IMR-90 (cell line): Measurements from ENCODE around the gene CIITA. TPM values are rescaled to one million over a fixed set of nuclear protein-coding genes. Genes with fewer than 3 reads are reported as not detected.

Experiments used
- ATAC-seq: fragments of 200-7000 bp; cut with Tn5 transposase; 2 replicates; pipeline ENCODE4 v1.9.1; 2020; ENCODE audit warnings: low read depth, mild to moderate bottlenecking, moderate library complexity
- BruUV-seq: library from RNA; stranded (reverse); fragments of 400-500 nt; replicated peaks from 2 replicates; lab custom pipeline; 2021; lab: Mats Ljungman, UMichigan
- CTCF ChIA-PET: fragments of 300-600 bp; formaldehyde crosslinking; extraction: SDS; loops from one replicate; lab custom pipeline; 2021; ENCODE audit warnings: antibody characterized with exemption; lab: Yijun Ruan, JAX
- POLR2A ChIA-PET: fragments of 300-600 bp; sonication (Branson Sonifier 250); formaldehyde crosslinking; loops from one replicate; lab custom pipeline; 2022; ENCODE audit warnings: antibody characterized with exemption; ENCODE audit not compliant: unreplicated experiment; lab: Charles Lee
- DNase-seq: peaks from one replicate; pipeline ENCODE4 v3.0.0; 2013
- H2AFZ ChIP-seq: replicated peaks from 2 replicates; pipeline ENCODE3; 2013; ENCODE audit warnings: low read length, mild to moderate bottlenecking; ENCODE audit not compliant: poor library complexity
- H2AK5ac ChIP-seq: 2 replicates; pipeline ENCODE4 v1.6.1; 2013; ENCODE audit warnings: low read depth, low read length, inconsistent platforms
- H2AK9ac ChIP-seq: replicated peaks from 2 replicates; pipeline ENCODE3; 2013; ENCODE audit warnings: mild to moderate bottlenecking, low read depth, low read length, moderate library complexity; ENCODE audit not compliant: poor library complexity
- H2BK120ac ChIP-seq: 2 replicates; pipeline ENCODE4 v1.6.1; 2013; ENCODE audit warnings: low read depth, low read length, inconsistent platforms
- H2BK15ac ChIP-seq: 3 replicates; pipeline ENCODE4 v1.6.1; 2013; ENCODE audit warnings: low read depth, low read length, inconsistent platforms
- H2BK20ac ChIP-seq: 2 replicates; pipeline ENCODE4 v1.6.1; 2013; ENCODE audit warnings: low read depth, mild to moderate bottlenecking, inconsistent platforms, low read length, moderate library complexity
- H2BK5ac ChIP-seq: 2 replicates; pipeline ENCODE4 v1.6.1; 2013; ENCODE audit warnings: mild to moderate bottlenecking, low read depth, low read length, inconsistent platforms; ENCODE audit not compliant: poor library complexity, severe bottlenecking
- H3K14ac ChIP-seq: replicated peaks from 2 replicates; pipeline ENCODE4 v1.6.1; 2013; ENCODE audit warnings: low read depth, low read length, inconsistent platforms
- H3K18ac ChIP-seq: 2 replicates; pipeline ENCODE4 v1.6.1; 2013; ENCODE audit warnings: low read depth, low read length, control low read depth
- H3K23ac ChIP-seq: 2 replicates; pipeline ENCODE4 v1.6.1; 2013; ENCODE audit warnings: low read depth, low read length, inconsistent platforms
- H3K27ac ChIP-seq: 2 replicates; pipeline ENCODE4 v1.5.1; 2013; ENCODE audit warnings: mild to moderate bottlenecking, control low read depth, low read length; ENCODE audit not compliant: insufficient read depth
- H3K27me3 ChIP-seq: 2 replicates; pipeline ENCODE4 v1.6.1; 2013; ENCODE audit warnings: low read length; ENCODE audit not compliant: control insufficient read depth, insufficient read depth
- H3K36me3 ChIP-seq: 2 replicates; pipeline ENCODE4 v1.6.1; 2013; ENCODE audit warnings: low read length, mixed read lengths; ENCODE audit not compliant: control insufficient read depth, insufficient read depth
- H3K4ac ChIP-seq: 2 replicates; pipeline ENCODE4 v1.6.1; 2013; ENCODE audit warnings: low read depth, low read length, inconsistent platforms
- H3K4me1 ChIP-seq: 2 replicates; pipeline ENCODE4 v1.6.1; 2013; ENCODE audit warnings: low read length, mixed read lengths; ENCODE audit not compliant: control insufficient read depth, insufficient read depth
- H3K4me2 ChIP-seq: 2 replicates; pipeline ENCODE4 v1.6.1; 2013; ENCODE audit warnings: low read depth, mild to moderate bottlenecking, control low read depth, low read length, moderate library complexity
- H3K4me3 ChIP-seq: 2 replicates; pipeline ENCODE4 v1.5.1; 2013; ENCODE audit warnings: low read depth, mild to moderate bottlenecking, control low read depth, low read length, moderate library complexity; ENCODE audit not compliant: insufficient read depth
- H3K56ac ChIP-seq: 2 replicates; pipeline ENCODE4 v1.6.1; 2013; ENCODE audit warnings: low read length, inconsistent platforms; ENCODE audit not compliant: insufficient read depth; ENCODE audit errors: extremely low read depth
- H3K79me1 ChIP-seq, 2 experiments: 2 replicates each; pipeline ENCODE4 v1.6.1; 2013; ENCODE audit warnings: low read length in 2 of 2, inconsistent platforms in 1 of 2, low read depth in 1 of 2
- H3K9ac ChIP-seq: 2 replicates; pipeline ENCODE4 v1.6.1; 2013; ENCODE audit warnings: low read depth, low read length, control low read depth
- H3K9me1 ChIP-seq: 2 replicates; pipeline ENCODE4 v1.6.1; 2013; ENCODE audit warnings: low read length, inconsistent platforms; ENCODE audit not compliant: insufficient read depth
- H3K9me3 ChIP-seq: 2 replicates; pipeline ENCODE4 v1.6.1; 2013; ENCODE audit warnings: low read length; ENCODE audit not compliant: control insufficient read depth, insufficient read depth
- H4K20me1 ChIP-seq: 2 replicates; pipeline ENCODE4 v1.6.1; 2013; ENCODE audit warnings: low read length, inconsistent platforms; ENCODE audit not compliant: insufficient read depth
- H4K5ac ChIP-seq: 2 replicates; pipeline ENCODE4 v1.6.1; 2013; ENCODE audit warnings: mild to moderate bottlenecking, low read depth, low read length, control low read depth
- H4K8ac ChIP-seq, 2 experiments: 2 replicates each; pipeline ENCODE4 v1.6.1; 2013; ENCODE audit warnings: low read depth in 2 of 2, low read length in 2 of 2, control low read depth in 1 of 2, inconsistent platforms in 1 of 2
- H4K91ac ChIP-seq: 2 replicates; pipeline ENCODE4 v1.6.1; 2013; ENCODE audit warnings: low read depth, low read length, inconsistent platforms; ENCODE audit not compliant: insufficient read depth
- MAFK ChIP-seq: IDR thresholded peaks from 2 replicates; pipeline ENCODE4 v1.6.1; 2012; ENCODE audit warnings: low read depth, low read length, improper control_type of control experiment
- MAZ ChIP-seq: IDR thresholded peaks from 2 replicates; pipeline ENCODE4 v1.6.1; 2012; ENCODE audit warnings: low read depth, mild to moderate bottlenecking, low read length, improper control_type of control experiment, moderate library complexity, borderline replicate concordance
- RAD21 ChIP-seq: IDR thresholded peaks from 2 replicates; pipeline ENCODE4 v1.6.1; 2012; ENCODE audit warnings: low read length, improper control_type of control experiment
- WGBS, 2 experiments: methylation state at CpG; one replicate each; pipeline versions ENCODE4 v1.1.5 to v1.1.7; 2013; ENCODE audit warnings: missing lambda C conversion rate in 2 of 2; ENCODE audit not compliant: insufficient read length in 1 of 2; ENCODE audit errors: extremely low coverage in 2 of 2; 5-methylcytosine and 5-hydroxymethylcytosine counted together
- dilution Hi-C: fragments of 300-500 bp; cut with HindIII; formaldehyde crosslinking; loops from one replicate; pipeline ENCODE4 v1.14.3; 2018; ENCODE audit warnings: low sequenced_read_pairs; ENCODE audit not compliant: unreplicated experiment
- in situ Hi-C: fragments of 300-500 bp; cut with MboI; formaldehyde crosslinking; loops from 3 replicates; pipeline ENCODE4 v1.14.3; 2019; ENCODE audit warnings: low sequenced_read_pairs, inconsistent platforms, mixed read lengths
- intact Hi-C: fragments of 100-400 bp; cut with micrococcal nuclease; formaldehyde crosslinking; loops from 2 replicates; pipeline ENCODE4 v1.10.0; 2022
- polyA plus RNA-seq, 3 experiments: library from polyadenylated mRNA; depleted of rRNA; stranded (reverse); fragments of >200 nt; gene quantifications; 2 replicates each; pipeline ENCODE4 v1.2.3, GENCODE V29; 2012; ENCODE audit warnings: low replicate concordance in 1 of 3
- total RNA-seq: library from RNA; depleted of rRNA; stranded (reverse); fragments of >200 nt; gene quantifications from 2 replicates; pipeline ENCODE4 v1.2.3, GENCODE V29; 2012
- TF ChIP-seq, protein P1 (sequence below): conservative IDR thresholded peaks from 2 replicates; pipeline ENCODE4 v1.5.1; 2012; ENCODE audit warnings: mild to moderate bottlenecking, low read depth, low read length, improper control_type of control experiment

The CIITA gene
- total and polyA plus RNA-seq, 2 of the 4 experiments (the other 2 are of a cell fraction): 0.10 TPM; not detected in 1

DNA sequence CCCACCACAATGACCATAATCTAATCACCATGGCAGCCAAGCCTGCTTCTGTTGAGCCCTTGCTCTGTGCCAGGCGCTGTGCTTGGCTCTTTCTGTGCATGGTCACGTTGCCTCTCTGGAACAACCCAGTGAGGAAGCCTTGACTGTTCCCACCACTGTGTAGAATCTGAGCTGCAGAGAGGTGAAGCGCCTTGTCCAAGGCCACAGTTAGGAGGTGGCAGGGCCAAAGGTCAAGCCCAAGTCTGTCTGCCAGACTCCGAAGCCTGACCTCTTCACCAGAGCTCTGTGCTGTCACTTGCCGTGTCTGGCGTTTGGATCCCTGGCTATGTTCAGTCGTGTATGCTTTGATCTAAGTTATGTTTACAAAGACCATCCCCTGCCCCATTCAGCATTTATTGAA, 77.9 kb downstream of the CIITA start:
- Histone ChIP-seq H4K20me1 (peaks cover 28% of the 10 kb centered on the region), H4K5ac (no peak overlapping the region), H3K4ac (peak overlapping the region; percentile 15; the same call in 1 of the 2 replicates), H3K27me3 (no peaks in the 10 kb centered on the region), H3K56ac (no peak overlapping the region), H3K9me1 (peaks cover 27% of the 10 kb centered on the region), H2AFZ (no peak overlapping the region), H3K4me1 (peaks cover 33% of the 10 kb centered on the region), H3K79me1 (peaks cover 30 to 81% of the 10 kb centered on the region in 2 experiments), H2BK120ac (no peak overlapping the region), H2AK5ac (peak overlapping the region; percentile 27), H3K36me3 (no peaks in the 10 kb centered on the region; the same call in 1 of the 2 replicates), H3K14ac (no peak overlapping the region), H3K18ac (no peak overlapping the region), H3K23ac (no peak overlapping the region), H2BK5ac (no peak overlapping the region), H3K27ac (no peak overlapping the region), H2BK15ac (no peak overlapping the region), H2AK9ac (peak overlapping the region; percentile 33), H3K9me3 (no peaks in the 10 kb centered on the region), H4K91ac (no peak overlapping the region; the same call in 1 of the 2 replicates), H3K4me3 (no peak overlapping the region), H3K4me2 (no peak overlapping the region), H4K8ac (no peak overlapping the region), H3K9ac (no peak overlapping the region), H2BK20ac (peak overlapping the region; percentile 34; the same call in 1 of the 2 replicates)
- POLR2A ChIA-PET: no interaction called here
- TF ChIP-seq MAZ: no peak
- TF ChIP-seq MAFK: no peak
- TF ChIP-seq, protein P1, sequence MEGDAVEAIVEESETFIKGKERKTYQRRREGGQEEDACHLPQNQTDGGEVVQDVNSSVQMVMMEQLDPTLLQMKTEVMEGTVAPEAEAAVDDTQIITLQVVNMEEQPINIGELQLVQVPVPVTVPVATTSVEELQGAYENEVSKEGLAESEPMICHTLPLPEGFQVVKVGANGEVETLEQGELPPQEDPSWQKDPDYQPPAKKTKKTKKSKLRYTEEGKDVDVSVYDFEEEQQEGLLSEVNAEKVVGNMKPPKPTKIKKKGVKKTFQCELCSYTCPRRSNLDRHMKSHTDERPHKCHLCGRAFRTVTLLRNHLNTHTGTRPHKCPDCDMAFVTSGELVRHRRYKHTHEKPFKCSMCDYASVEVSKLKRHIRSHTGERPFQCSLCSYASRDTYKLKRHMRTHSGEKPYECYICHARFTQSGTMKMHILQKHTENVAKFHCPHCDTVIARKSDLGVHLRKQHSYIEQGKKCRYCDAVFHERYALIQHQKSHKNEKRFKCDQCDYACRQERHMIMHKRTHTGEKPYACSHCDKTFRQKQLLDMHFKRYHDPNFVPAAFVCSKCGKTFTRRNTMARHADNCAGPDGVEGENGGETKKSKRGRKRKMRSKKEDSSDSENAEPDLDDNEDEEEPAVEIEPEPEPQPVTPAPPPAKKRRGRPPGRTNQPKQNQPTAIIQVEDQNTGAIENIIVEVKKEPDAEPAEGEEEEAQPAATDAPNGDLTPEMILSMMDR: no peak
- TF ChIP-seq RAD21: no peak
- dilution Hi-C loops (no loop called here), in situ Hi-C loops (loop anchor here (25.0 kb wide), 2 partner anchors 582 to 857 kb away; a partner anchor contains a TSS), intact Hi-C loops (no loop called here)
- 93% methylated on average over 2 of the region's 7 CpGs; no CpG with 5 or more reads in 1 of the 2 experiments for WGBS, 2 experiments
- ATAC-seq: no peak
- no peak for DNase-seq
- no TSS peak for BruUV-seq
- CTCF ChIA-PET: interaction anchor here (0.6 kb wide), 1 partner anchor 771 kb away, joined by 4 read pairs; no protein-coding TSS in a partner anchor
